IPS-18c (cell line): ENCODE measurements around the gene CSNK1E.

Source experiments
- H3K4me3 ChIP-seq: 2 replicates; pipeline ENCODE4 v1.7.0; 2013; ENCODE audit warnings: low read depth, mild to moderate bottlenecking, low read length, moderate library complexity; ENCODE audit not compliant: insufficient read depth
- H3K9me3 ChIP-seq: one replicate; pipeline ENCODE4 v1.6.1; 2013; ENCODE audit warnings: mild to moderate bottlenecking, low read length, moderate library complexity; ENCODE audit not compliant: control insufficient read depth, insufficient read depth

Gene CSNK1E

GRCh38 chr22:38295863-38296262 is 21.4 kb downstream of the CSNK1E start:
- H3K9me3 ChIP-seq = no peaks in the 10 kb centered on the region
- no peak overlapping the region for H3K4me3 ChIP-seq

GRCh38 chr22:38295339-38295738 is 21.9 kb downstream of the CSNK1E start:
- Histone ChIP-seq H3K4me3 (no peak overlapping the region), H3K9me3 (no peaks in the 10 kb centered on the region)

DNA sequence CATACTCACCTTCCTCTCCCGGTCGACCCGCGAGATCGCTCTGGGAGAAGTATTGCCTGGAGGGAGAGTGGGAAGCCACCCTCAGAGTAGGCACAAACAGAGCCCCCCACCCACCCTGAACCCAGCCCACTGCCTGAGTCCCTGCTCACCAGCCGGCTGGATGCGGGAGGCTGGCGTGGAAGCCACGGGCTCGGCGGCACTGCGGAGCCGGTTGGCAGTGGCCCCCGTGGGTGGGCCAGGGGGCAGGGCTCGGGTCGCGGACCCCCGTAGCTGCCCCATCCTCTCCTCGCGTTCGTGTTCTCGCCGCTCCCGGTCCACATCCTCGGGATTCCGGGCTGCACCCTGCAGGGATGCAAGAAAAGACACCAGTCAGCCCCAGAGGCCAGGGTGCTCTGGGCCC is 23.0 kb downstream of the CSNK1E start:
- Histone ChIP-seq H3K4me3 (no peak overlapping the region), H3K9me3 (no peaks in the 10 kb centered on the region)

DNA sequence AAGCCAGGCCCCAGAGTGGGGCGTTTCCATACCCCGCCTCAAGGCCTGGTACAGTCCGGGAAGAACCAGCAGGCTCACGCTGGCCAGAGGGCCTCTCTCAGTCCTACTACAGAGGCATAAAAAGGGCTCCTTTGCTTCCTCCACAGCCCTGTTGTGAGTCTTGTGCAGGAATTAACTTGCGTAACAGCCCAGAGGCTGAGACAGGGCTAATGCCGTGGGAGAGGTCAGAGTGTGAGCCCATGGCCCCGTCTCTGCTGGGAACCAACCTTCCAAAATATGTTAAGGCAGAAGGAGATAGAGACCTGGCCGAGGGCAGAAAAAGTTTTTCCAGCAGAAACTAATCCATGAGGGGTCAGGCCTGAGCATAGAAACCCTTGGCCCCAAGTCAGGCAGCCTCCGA is 24.5 kb downstream of the CSNK1E start:
- Histone ChIP-seq H3K9me3 (no peaks in the 10 kb centered on the region), H3K4me3 (no peak overlapping the region)

DNA sequence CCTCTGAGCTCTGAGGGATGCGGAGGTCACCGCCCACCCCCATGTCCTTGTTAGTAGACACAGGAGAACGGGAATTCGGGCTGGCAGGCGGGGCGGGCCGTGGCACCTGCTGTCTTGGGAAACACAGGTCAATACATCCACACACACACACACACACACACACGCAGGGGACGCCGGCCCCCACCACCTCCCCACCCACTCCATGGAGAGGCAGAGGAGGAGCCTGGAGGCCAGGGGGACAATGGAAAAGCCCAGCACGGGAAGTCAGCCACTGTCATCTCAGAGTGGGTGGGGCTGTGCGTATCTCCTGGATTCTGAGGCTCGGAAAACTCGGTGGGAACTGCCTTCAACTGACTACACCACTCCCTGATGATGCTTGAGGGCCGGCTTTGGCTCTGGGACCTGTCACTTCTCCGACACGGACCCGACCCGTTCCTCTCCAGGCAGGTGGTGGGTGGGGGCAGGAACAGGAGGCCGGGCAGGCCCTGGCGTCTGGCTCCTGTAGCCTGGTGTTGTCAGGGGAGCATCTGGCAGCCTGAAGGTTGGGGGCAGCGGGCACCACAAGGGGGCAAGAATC is 25.9 kb downstream of the CSNK1E start:
- H3K9me3 ChIP-seq = no peaks in the 10 kb centered on the region
- H3K4me3 ChIP-seq = no peak overlapping the region

- Histone ChIP-seq H3K9me3 (no peaks in the 10 kb centered on the region), H3K4me3 (no peak overlapping the region)
Observed at GRCh38 chr22:38290347-38290746, 26.9 kb downstream of the CSNK1E start.

GRCh38 chr22:38289583-38290082 is 27.6 kb downstream of the CSNK1E start:
- no peak overlapping the region for H3K4me3 ChIP-seq
- H3K9me3 ChIP-seq = no peaks in the 10 kb centered on the region

DNA sequence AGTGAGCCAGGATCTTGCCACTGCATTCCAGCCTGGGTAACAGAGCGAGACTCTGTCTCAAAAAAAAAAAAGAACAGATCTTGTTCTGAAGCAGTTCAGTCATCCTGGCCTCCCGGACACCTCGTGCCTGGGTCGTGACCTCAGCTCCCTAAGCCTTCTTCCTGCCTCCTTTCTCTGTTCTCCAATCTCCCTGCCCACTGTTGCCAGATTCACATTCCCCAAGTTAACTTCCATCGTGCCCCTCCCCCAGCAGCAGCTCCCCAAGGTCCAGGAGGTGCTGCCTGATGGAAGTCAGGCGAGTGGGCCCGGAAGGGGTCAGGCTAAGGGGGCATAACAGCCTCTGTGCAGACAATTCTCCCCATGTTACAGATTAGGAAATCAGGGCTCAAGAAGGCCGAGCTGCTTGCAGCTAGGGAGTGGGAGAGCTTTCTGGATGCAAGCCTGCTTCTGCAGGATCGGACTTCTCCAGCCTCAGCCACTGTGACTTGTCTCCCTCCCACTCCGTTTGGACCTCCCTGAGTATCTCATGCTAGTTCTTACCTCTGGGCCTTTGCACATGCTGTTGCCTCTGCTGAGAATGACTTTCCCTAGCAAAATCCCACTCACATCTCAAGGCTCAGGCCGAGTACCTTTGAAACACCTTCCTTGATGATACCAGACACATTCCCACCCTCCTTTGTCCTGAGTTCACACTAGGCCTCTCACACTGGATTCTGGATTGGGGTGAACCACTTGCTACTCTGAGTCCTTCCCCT is 30.1 kb downstream of the CSNK1E start:
- Histone ChIP-seq H3K4me3 (no peak overlapping the region), H3K9me3 (no peaks in the 10 kb centered on the region)

GRCh38 chr22:38285018-38285417 is 32.2 kb downstream of the CSNK1E start:
- H3K9me3 ChIP-seq = no peaks in the 10 kb centered on the region
- H3K4me3 ChIP-seq = no peak overlapping the region

- Histone ChIP-seq H3K4me3 (no peak overlapping the region), H3K9me3 (no peaks in the 10 kb centered on the region)
Observed at GRCh38 chr22:38284042-38284402, 33.2 kb downstream of the CSNK1E start.

GRCh38 chr22:38282397-38282796 is 34.8 kb downstream of the CSNK1E start:
- no peaks in the 10 kb centered on the region for H3K9me3 ChIP-seq

GRCh38 chr22:38276166-38276565 is 41.1 kb downstream of the CSNK1E start:
- H3K9me3 ChIP-seq = peaks cover 2% of the 10 kb centered on the region
- no peak overlapping the region for H3K4me3 ChIP-seq

More at GRCh38 chr22:38282397-38282796, 34.8 kb downstream of the CSNK1E start:
- H3K4me3 ChIP-seq = no peak overlapping the region

DNA sequence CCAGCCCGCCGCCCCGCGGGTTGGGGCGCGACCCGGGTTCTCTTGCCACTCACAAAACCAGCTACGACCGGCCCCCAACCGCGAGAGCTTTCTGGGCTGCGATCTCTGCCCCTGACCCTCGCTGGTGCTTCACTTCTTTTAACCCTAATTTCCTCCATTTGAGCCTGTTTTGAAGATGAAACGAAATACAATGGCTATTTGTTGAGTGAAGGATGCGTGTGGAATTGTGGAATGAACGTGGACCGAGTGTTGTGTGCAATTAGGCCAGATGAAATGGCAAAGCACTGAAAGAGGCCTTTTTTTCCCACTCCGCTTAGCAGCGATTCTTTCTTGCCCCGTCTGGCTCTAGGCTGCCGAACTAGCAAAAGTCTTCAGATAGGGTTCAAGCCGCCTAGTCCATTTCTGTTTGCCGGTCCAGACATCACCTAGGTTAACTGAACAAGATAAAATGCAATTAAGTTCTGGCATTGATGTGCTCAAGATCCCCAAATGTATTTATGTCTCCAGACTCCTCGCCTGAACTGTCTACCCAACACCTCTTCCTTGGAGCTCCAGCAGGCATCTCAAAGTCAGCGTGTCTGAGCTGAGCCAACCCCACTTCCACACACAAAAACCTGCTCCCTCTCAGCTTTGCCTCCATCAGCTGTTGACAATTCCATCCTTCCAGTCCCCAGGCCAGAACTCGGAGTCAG is 44.0 kb downstream of the CSNK1E start:
- H3K4me3 ChIP-seq = peak overlapping the region; percentile 29; the same call in 1 of the 2 replicates

DNA sequence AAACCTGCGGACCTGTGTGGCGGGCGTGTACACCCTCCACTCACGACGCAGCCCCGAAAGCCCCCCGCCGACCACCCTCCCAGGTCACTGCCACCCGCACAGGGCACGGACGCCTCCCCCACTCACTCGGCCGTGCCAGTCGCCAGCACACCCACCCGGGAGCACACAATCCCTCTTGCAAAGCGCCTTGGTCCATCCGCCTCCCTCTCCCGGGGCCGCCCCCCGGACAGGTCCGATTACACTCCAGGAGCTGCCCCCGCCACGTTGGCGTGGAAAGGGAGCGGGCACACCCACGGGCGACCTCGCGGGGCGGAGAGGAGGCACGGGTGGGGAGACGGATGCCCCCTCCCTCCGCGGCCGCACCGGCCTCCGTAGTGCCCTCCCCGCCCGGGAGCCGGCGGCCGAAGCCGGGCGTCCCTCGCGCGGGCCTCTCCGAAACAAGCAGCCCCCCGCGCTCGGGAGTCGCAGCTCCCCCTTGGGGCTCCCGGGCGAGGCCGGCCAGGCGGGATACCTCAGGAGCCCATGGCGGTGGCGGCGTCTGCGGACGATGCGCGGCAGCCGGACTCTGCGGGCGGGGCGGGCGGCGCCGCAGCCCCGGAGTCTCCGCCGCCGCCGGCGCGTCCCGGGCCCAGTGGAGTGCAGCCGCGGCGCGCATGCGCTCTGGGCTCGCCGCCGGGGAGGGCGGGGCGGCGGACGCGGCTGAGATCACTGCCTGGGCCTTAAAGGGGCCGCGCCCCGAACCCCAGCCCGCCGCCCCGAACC is 44.7 kb downstream of the CSNK1E start, which contains the start of gene TMEM184B:
Gene TMEM184B, minus strand, starts transcription at position 638 of the 762 bp plus-strand sequence. CDS start 25,049 bp downstream, outside the sequence.
- Histone ChIP-seq H3K9me3 (peaks cover 2% of the 10 kb centered on the region), H3K4me3 (peak within 1 kb of the TSS; percentile 78)

More for the DNA sequence above, 44.0 kb downstream of the CSNK1E start:
- H3K9me3 ChIP-seq = peaks cover 2% of the 10 kb centered on the region

GRCh38 chr22:38271927-38272372 is 45.3 kb downstream of the CSNK1E start:
- Histone ChIP-seq H3K9me3 (peaks cover 2% of the 10 kb centered on the region), H3K4me3 (peak overlapping the region; percentile 78)

- Histone ChIP-seq H3K4me3 (no peak overlapping the region), H3K9me3 (no peaks in the 10 kb centered on the region)
Observed at GRCh38 chr22:38271101-38271500, 46.1 kb downstream of the CSNK1E start.
